Right lobe of liver (tissue), 4 donors: Measurements from ENCODE around the gene SLC49A3.

Experiments used
- CTCF ChIP-seq, 4 donors: fragments of 200-600 bp in 3 of 4; fragments of 450-650 bp in 1 of 4; IDR thresholded peaks; one replicate each; pipeline versions ENCODE4 v1.5.1 to v1.8.0; 2016 to 2022; ENCODE audit warnings: antibody characterized with exemption in 4 of 4, mild to moderate bottlenecking in 2 of 4
- POLR2A ChIP-seq: fragments of 450-650 bp; IDR thresholded peaks from one replicate; pipeline ENCODE4 v1.6.1; 2017; ENCODE audit warnings: antibody characterized with exemption, mild to moderate bottlenecking
- donor health status: DM: no; HTN: no; CAD: no.
- donor health status: DM: no; HTN: no; CAD: no.
- donor health status: DM: no; HTN: yes; CAD: no.

- TF ChIP-seq CTCF (IDR thresholded peaks at IDR 0.05) (no peak), POLR2A (no peak)
Measured at GRCh38 chr4:734075-734474, 45.1 kb upstream of the SLC49A3 start.
